H9 (cell line): ENCODE measurements around the gene TOP3B. TPM values are rescaled to one million over a fixed set of nuclear protein-coding genes. Genes with fewer than 3 reads are reported as not detected.

ENCODE experiments used
- DNase-seq: peaks from one replicate; pipeline ENCODE4 v3.0.0-alpha.2; 2017
- H2AFZ ChIP-seq: one replicate; pipeline ENCODE4 v1.6.1; 2013; ENCODE audit warnings: mild to moderate bottlenecking, low read length, control low read depth, moderate library complexity
- H2AK5ac ChIP-seq: 2 replicates; pipeline ENCODE4 v1.6.1; 2013; ENCODE audit warnings: low read length, control low read depth, mixed read lengths; ENCODE audit not compliant: insufficient read length
- H2BK120ac ChIP-seq: one replicate; pipeline ENCODE4 v1.6.1; 2013; ENCODE audit warnings: low read depth, mild to moderate bottlenecking, low read length, control low read depth, inconsistent platforms; ENCODE audit not compliant: poor library complexity, severe bottlenecking
- H2BK12ac ChIP-seq: 2 replicates; pipeline ENCODE4 v1.6.1; 2013; ENCODE audit warnings: low read length, control low read depth, mixed read lengths, low read depth; ENCODE audit not compliant: insufficient read length
- H2BK15ac ChIP-seq: 2 replicates; pipeline ENCODE4 v1.6.1; 2013; ENCODE audit warnings: low read depth, low read length, control low read depth
- H2BK20ac ChIP-seq: one replicate; pipeline ENCODE4 v1.6.1; 2013; ENCODE audit warnings: low read depth, mild to moderate bottlenecking, low read length, control low read depth, inconsistent platforms; ENCODE audit not compliant: poor library complexity, severe bottlenecking
- H2BK5ac ChIP-seq: 2 replicates; pipeline ENCODE4 v1.6.1; 2013; ENCODE audit warnings: low read length, control low read depth, mixed read lengths; ENCODE audit not compliant: insufficient read length
- H3K14ac ChIP-seq: 2 replicates; pipeline ENCODE4 v1.6.1; 2013; ENCODE audit warnings: low read length, control low read depth; ENCODE audit not compliant: insufficient read depth
- H3K18ac ChIP-seq: 2 replicates; pipeline ENCODE4 v1.6.1; 2013; ENCODE audit warnings: low read depth, mild to moderate bottlenecking, mixed read lengths, low read length, control low read depth; ENCODE audit not compliant: insufficient read length
- H3K23ac ChIP-seq: 2 replicates; pipeline ENCODE4 v1.6.1; 2013; ENCODE audit warnings: low read length, control low read depth, mixed read lengths, low read depth; ENCODE audit not compliant: insufficient read length
- H3K23me2 ChIP-seq: 2 replicates; pipeline ENCODE4 v1.6.1; 2013; ENCODE audit warnings: low read depth, mild to moderate bottlenecking, mixed read lengths, low read length, control low read depth; ENCODE audit not compliant: insufficient read length, poor library complexity, severe bottlenecking
- H3K27ac ChIP-seq: 2 replicates; pipeline ENCODE4 v1.5.1; 2013; ENCODE audit warnings: low read length, control low read depth, mixed read lengths, low read depth; ENCODE audit not compliant: insufficient read length
- H3K27me3 ChIP-seq: 2 replicates; pipeline ENCODE4 v1.6.1; 2013; ENCODE audit warnings: low read length, control low read depth, inconsistent platforms; ENCODE audit not compliant: insufficient read depth
- H3K4ac ChIP-seq: 2 replicates; pipeline ENCODE4 v1.6.1; 2013; ENCODE audit warnings: low read depth, mild to moderate bottlenecking, control low read depth, inconsistent platforms, low read length, moderate library complexity
- H3K4me1 ChIP-seq: 2 replicates; pipeline ENCODE4 v1.6.1; 2013; ENCODE audit warnings: low read length, control low read depth, inconsistent platforms; ENCODE audit not compliant: insufficient read depth
- H3K4me2 ChIP-seq: 2 replicates; pipeline ENCODE4 v1.6.1; 2013; ENCODE audit warnings: low read length, control low read depth, mixed read lengths; ENCODE audit not compliant: insufficient read length, insufficient read depth
- H3K56ac ChIP-seq: 2 replicates; pipeline ENCODE4 v1.6.1; 2013; ENCODE audit warnings: low read depth, mild to moderate bottlenecking, mixed read lengths, low read length, control low read depth; ENCODE audit not compliant: insufficient read length
- H3K79me1 ChIP-seq: 2 replicates; pipeline ENCODE4 v1.6.1; 2013; ENCODE audit warnings: low read depth, mild to moderate bottlenecking, moderate library complexity, low read length, control low read depth, inconsistent platforms; ENCODE audit not compliant: insufficient read depth, poor library complexity, severe bottlenecking
- H3K79me2 ChIP-seq: 2 replicates; pipeline ENCODE4 v1.6.1; 2013; ENCODE audit warnings: low read length, control low read depth, inconsistent platforms; ENCODE audit not compliant: insufficient read depth
- H3K9ac ChIP-seq: 2 replicates; pipeline ENCODE4 v1.6.1; 2013; ENCODE audit warnings: low read length, control low read depth, mixed read lengths; ENCODE audit not compliant: insufficient read length; ENCODE audit errors: extremely low read depth
- H3K9me3 ChIP-seq: one replicate; pipeline ENCODE4 v1.6.1; 2013; ENCODE audit warnings: low read depth, low read length, inconsistent platforms; ENCODE audit not compliant: control insufficient read depth
- H3T11ph ChIP-seq: one replicate; pipeline ENCODE4 v1.6.1; 2013; ENCODE audit warnings: mild to moderate bottlenecking, low read length, control low read depth, inconsistent platforms
- H4K20me1 ChIP-seq: one replicate; pipeline ENCODE4 v1.6.1; 2013; ENCODE audit not compliant: control insufficient read depth, insufficient read length, insufficient read depth
- H4K5ac ChIP-seq: 2 replicates; pipeline ENCODE4 v1.6.1; 2013; ENCODE audit warnings: low read depth, mild to moderate bottlenecking, mixed read lengths, low read length, control low read depth; ENCODE audit not compliant: insufficient read length
- H4K8ac ChIP-seq: replicated peaks from 2 replicates; pipeline ENCODE4 v1.6.1; 2013; ENCODE audit warnings: low read length, control low read depth, mixed read lengths, low read depth; ENCODE audit not compliant: insufficient read length
- H4K91ac ChIP-seq: 2 replicates; pipeline ENCODE4 v1.6.1; 2013; ENCODE audit warnings: low read depth, mild to moderate bottlenecking, moderate library complexity, mixed read lengths, low read length, control low read depth; ENCODE audit not compliant: insufficient read length
- H3K27ac Mint-ChIP-seq, 3 experiments: 2 replicates in 2 of 3; 3 replicates in 1 of 3; pipeline ENCODE4 v1.8.0; 2020 to 2021; ENCODE audit warnings: mixed read lengths in 3 of 3, mild to moderate bottlenecking in 1 of 3, moderate library complexity in 1 of 3
- H3K27me3 Mint-ChIP-seq: 2 replicates; pipeline ENCODE4 v1.8.0; 2021; ENCODE audit warnings: low read depth, mild to moderate bottlenecking, moderate library complexity, mixed read lengths
- H3K36me3 Mint-ChIP-seq, 3 experiments: 2 replicates in 2 of 3; 3 replicates in 1 of 3; pipeline ENCODE4 v1.8.0; 2020 to 2021; ENCODE audit warnings: low read depth in 3 of 3, mixed read lengths in 3 of 3; ENCODE audit not compliant: insufficient read depth in 1 of 3
- H3K4me1 Mint-ChIP-seq, 2 experiments: 2 replicates each; pipeline ENCODE4 v1.8.0; 2020; ENCODE audit warnings: mixed read lengths in 2 of 2
- H3K4me3 Mint-ChIP-seq, 2 experiments: 2 replicates in 1 of 2; 3 replicates in 1 of 2; pipeline ENCODE4 v1.8.0; 2020 to 2021; ENCODE audit warnings: mild to moderate bottlenecking in 2 of 2, mixed read lengths in 2 of 2, moderate library complexity in 1 of 2
- H3K9me3 Mint-ChIP-seq, 2 experiments: 2 replicates in 1 of 2; 3 replicates in 1 of 2; pipeline ENCODE4 v1.8.0; 2020; ENCODE audit warnings: mild to moderate bottlenecking in 2 of 2, mixed read lengths in 2 of 2, moderate library complexity in 1 of 2
- WGBS: extraction: QIAGEN DNeasy Blood & Tissue Kit; methylation state at CpG from one replicate; pipeline ENCODE4 v1.1.7; 2013; ENCODE audit warnings: missing lambda C conversion rate, low lambda C conversion rate, mixed read lengths; ENCODE audit not compliant: insufficient read length; ENCODE audit errors: extremely low coverage; 5-methylcytosine and 5-hydroxymethylcytosine counted together
- total RNA-seq: library from RNA; stranded (reverse); gene quantifications from 2 replicates; pipeline ENCODE4 v1.2.1, GENCODE V29; 2021
- TF ChIP-seq, protein P1 (sequence below): fragments of 200-600 bp; sonication (generic); conservative IDR thresholded peaks from 3 replicates; pipeline ENCODE4 v1.8.0; 2021; ENCODE audit warnings: antibody characterized with exemption, mild to moderate bottlenecking

TOP3B gene
- total RNA-seq, 1 experiment from 2014 or later = 55.2 TPM

DNA sequence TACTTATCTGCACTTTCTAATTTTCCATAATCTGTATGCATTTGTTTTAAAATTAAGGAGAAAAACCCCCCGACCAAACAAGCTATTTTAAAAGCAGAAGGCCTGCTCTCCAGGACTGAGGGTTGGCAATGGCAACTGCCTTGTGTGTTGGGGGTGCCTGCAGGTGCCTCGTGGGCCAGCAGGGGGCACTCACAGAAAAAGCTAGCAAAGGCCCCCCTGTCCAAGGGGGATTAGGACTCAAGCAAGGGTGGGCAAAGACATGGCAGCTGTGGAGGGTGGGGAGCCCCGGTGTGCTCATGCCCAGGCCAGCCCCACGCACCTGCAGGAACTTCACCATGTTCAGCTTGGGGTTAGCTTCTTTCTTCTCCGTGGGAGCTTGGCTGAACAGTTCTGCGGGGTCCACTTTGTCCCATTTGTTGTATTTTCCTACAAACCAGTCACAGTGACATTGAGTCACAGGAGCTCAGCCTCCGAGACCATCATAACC is 10.3 kb downstream of the TOP3B start:
- H3K4me1 Mint-ChIP-seq = no peaks in the 10 kb centered on the region
- Histone ChIP-seq H4K8ac (no peak overlapping the region), H2AFZ (no peak overlapping the region), H2BK120ac (no peak overlapping the region), H2BK5ac (no peak overlapping the region), H3K23ac (no peak overlapping the region), H4K91ac (no peak overlapping the region), H2BK15ac (no peak overlapping the region), H3K4me2 (no peak overlapping the region), H3K14ac (no peak overlapping the region), H4K20me1 (no peaks in the 10 kb centered on the region), H3K56ac (no peak overlapping the region), H3K27me3 (no peaks in the 10 kb centered on the region), H4K5ac (no peak overlapping the region), H2BK20ac (no peak overlapping the region), H3K79me2 (no peaks in the 10 kb centered on the region), H3K79me1 (no peaks in the 10 kb centered on the region), H3K4me1 (no peaks in the 10 kb centered on the region), H2AK5ac (no peak overlapping the region), H3K9me3 (no peaks in the 10 kb centered on the region), H3K4ac (no peak overlapping the region), H3K18ac (no peak overlapping the region), H2BK12ac (no peak overlapping the region), H3K23me2 (peaks cover 3% of the 10 kb centered on the region), H3K27ac (no peak overlapping the region), H3K9ac (no peak overlapping the region), H3T11ph (no peak overlapping the region)
- no CpG with 5 or more reads among the region's 7 CpGs for WGBS
- no peak overlapping the region for H3K4me3 Mint-ChIP-seq
- peak; percentile 67 for DNase-seq
- H3K36me3 Mint-ChIP-seq = peaks cover 44 to 80% (median 67%) of the 10 kb centered on the region in 3 experiments; a peak in 6 of 7 replicates
- no peaks in the 10 kb centered on the region for H3K9me3 Mint-ChIP-seq
- TF ChIP-seq, protein P1, sequence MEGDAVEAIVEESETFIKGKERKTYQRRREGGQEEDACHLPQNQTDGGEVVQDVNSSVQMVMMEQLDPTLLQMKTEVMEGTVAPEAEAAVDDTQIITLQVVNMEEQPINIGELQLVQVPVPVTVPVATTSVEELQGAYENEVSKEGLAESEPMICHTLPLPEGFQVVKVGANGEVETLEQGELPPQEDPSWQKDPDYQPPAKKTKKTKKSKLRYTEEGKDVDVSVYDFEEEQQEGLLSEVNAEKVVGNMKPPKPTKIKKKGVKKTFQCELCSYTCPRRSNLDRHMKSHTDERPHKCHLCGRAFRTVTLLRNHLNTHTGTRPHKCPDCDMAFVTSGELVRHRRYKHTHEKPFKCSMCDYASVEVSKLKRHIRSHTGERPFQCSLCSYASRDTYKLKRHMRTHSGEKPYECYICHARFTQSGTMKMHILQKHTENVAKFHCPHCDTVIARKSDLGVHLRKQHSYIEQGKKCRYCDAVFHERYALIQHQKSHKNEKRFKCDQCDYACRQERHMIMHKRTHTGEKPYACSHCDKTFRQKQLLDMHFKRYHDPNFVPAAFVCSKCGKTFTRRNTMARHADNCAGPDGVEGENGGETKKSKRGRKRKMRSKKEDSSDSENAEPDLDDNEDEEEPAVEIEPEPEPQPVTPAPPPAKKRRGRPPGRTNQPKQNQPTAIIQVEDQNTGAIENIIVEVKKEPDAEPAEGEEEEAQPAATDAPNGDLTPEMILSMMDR = peak; percentile 88
- no peaks in the 10 kb centered on the region; the same call in 1 of the 2 replicates for H3K27me3 Mint-ChIP-seq
- H3K27ac Mint-ChIP-seq = no peak overlapping the region
